Measurements from ENCODE around the gene XXYLT1.
"Not testable (repeated sequence)": the region's sequence is repeated elsewhere in the genome, so short reads cannot be mapped to it uniquely, and the experiment has no call there.

Gene XXYLT1

DNA sequence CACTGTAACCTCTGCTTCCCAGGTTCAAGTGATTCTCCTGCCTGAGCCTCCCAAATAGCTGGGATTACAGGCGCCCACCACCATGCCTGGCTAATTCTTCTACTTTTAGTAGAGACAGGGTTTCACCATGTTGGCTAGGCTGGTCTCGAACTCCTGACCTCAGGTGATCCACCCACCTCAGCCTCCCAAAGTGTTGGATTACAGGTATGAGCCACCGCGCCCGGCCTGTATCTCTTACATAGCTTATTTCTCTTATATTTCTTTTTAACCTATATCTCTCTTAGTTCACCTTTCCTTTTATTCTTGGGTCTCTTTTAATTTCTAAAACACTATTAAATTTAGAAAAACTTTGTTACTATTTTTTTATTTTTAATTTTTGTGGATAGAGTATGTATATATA, 42.1 kb downstream of the XXYLT1 start:
- DNase-seq (ENCODE audit: low read depth in 1 of 2, low spot score in 1 of 2) = not testable (repeated sequence)

DNA sequence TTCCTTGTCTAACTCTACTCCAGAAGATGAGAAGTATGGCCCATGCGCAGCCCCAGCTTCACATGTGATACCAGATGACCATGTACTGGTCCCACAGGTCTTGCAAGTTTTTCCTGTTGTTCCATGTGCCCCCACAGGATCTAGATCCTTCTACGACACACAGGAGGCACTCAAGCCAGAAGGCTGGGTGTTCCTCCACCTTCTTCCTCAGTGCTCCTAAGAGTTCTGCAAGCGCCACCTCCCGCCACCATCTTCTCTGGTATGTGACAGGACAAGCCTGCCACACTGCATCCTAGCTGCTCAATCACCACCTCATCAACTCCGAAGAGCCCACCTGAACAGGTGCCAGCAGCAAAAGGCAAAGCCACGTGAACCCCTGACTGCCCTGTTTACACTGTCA, 43.1 kb downstream of the XXYLT1 start:
- no peak for DNase-seq (ENCODE audit: low read depth in 1 of 2, low spot score in 1 of 2)

DNA sequence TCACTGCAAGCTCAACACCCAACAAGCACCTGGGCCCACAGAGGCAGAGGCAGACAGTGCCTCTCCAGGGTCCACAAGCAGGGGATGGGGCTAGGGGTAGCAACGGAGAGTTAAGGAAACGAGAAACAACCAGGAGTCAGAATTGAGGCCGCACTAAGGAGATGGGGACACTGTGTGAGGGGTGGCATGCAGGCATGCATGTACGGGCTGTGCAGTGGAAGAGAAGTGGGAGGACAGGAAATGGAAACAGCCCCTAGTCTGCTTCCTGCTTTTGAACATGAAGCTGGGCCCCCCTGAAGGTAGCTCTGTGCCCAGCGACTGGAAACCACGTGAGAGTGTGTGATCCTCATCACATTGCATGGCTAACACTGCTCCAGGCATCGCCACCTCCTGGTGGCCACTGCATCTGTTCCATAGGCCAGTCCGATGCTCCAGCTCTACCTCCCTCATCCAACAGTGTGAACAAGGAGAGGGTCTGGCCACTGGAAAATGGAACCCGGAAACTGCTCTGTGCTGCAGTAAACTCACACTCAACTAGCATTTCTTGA, 44.0 kb downstream of the XXYLT1 start:
- no peak for DNase-seq (ENCODE audit: low read depth in 1 of 2, low spot score in 1 of 2)

DNA sequence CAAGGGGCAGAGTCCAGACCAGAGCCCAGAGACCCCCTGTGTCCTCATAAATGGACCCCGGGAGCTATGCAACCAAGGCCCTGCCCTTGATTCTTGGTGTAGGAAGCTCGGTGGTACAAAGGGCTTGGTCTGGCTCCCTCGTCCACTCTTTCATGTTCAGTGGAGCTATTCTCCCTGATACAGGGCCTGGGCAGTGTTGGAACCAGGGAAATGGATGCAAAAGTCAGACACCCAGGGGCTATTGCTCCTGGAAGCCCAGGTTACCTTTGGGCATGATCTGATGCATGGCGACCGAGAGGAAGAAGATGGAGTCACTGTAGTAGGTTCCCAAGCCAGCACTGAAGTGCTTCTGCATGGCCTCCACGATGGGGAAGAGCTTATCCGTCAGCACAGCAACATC, 44.5 kb downstream of the XXYLT1 start:
- no peak for DNase-seq (ENCODE audit: low read depth in 1 of 2, low spot score in 1 of 2)

DNA sequence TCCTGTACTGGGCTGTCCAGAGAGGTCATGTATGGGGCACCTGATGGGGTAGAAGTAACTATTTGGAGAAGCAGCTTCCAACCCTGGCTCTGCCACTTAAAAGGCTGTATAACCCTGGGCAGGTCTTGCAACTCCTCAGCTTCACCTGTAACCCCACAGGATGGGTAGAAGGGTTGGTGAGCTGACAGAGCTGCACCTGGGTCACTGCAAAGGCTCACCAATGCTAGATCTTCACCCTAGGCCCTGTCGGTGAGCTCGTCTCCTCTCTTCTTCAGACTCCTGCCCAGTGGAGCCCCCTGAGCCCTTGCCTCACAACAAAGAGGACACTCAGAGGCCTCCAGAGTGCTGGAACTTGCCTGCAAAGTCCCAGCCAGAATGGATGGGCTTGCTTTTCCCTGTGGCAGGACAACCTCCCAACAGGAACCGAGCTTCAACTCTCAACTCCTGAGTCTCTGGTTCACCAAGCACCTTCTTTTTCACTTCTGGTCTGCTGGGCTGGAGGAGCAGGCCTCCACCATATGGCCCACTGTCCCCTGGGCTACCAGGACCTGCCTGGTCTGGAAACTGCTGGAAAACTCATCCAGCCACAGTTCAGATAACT, 45.9 kb downstream of the XXYLT1 start:
- DNase-seq (ENCODE audit: low read depth in 1 of 2, low spot score in 1 of 2) = no peak

DNA sequence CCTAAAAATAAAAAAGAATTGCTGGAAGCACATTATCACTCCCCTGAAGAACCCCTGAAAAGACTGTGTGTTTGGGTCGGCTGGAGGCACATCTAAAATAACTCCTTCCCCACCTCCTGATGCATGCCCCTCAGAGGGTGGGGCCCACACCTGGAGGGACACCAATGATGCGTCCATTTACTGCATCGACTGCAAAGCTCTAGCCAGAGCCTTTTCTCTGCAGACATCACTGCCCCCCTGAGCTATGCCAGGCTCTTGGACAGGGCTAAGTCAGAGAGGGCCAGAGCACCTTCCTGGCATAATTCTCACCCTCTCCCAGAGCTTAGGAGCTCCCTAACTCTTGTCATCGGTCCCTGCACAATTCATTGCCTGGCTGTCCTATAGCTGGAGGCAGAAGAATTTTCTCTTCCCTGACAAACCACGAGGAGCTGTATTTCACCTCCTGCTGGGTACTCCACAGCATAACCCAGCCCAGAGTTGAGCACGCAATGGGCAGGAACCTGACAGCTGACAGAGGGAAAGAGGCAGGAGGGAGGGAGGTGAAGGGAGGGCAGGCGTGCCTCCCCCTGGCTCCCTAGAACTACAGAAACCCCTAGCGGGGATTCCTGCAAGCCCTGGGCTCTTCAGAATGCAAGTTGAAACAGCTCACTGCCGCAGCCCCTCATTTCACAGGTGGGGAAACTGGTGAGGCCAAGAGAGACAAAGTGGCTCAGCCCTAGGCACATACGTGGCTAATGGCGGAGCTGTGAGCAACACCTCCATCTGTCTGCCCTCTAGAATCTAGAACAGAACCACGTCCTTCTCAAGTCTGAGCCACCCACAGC, 46.6 kb downstream of the XXYLT1 start:
- DNase-seq (ENCODE audit: low read depth in 1 of 2, low spot score in 1 of 2) = no peak

DNA sequence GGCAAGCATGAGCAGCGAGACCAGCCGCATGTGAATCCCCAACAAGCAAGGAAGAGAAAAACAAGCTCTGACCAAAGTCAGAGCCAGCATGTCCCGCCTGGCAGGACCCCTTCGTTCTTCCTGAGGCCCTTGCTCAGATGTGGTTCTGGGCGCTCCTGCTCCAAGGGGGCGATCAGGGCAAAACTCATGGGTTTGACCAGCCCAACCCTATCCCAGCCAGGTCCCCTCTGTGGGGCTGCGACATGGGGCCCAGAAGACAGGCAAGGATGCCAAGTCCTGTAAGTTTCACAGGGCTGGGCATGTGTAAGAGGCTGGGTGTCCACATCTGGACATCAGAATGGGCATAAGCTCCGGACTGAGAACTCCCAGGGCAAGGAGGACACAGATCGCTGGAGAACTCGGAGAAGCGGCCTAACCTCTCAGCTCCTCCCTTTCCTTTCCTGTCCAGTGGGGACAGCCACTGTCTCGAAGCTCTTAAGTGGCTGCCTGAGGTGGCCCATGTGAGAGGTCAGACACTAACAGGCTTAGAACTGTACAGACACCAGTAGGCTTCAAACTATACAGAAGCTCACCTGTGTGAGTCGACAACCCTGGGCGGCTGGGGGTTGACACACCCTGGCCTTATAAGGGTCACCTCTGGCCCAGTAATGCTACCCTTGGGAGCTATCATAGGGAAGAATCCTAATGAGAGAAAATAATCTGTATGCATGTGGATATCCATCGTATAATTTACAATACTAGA, 48.9 kb downstream of the XXYLT1 start:
- DNase-seq (ENCODE audit: low read depth in 1 of 2, low spot score in 1 of 2) = no peak

DNA sequence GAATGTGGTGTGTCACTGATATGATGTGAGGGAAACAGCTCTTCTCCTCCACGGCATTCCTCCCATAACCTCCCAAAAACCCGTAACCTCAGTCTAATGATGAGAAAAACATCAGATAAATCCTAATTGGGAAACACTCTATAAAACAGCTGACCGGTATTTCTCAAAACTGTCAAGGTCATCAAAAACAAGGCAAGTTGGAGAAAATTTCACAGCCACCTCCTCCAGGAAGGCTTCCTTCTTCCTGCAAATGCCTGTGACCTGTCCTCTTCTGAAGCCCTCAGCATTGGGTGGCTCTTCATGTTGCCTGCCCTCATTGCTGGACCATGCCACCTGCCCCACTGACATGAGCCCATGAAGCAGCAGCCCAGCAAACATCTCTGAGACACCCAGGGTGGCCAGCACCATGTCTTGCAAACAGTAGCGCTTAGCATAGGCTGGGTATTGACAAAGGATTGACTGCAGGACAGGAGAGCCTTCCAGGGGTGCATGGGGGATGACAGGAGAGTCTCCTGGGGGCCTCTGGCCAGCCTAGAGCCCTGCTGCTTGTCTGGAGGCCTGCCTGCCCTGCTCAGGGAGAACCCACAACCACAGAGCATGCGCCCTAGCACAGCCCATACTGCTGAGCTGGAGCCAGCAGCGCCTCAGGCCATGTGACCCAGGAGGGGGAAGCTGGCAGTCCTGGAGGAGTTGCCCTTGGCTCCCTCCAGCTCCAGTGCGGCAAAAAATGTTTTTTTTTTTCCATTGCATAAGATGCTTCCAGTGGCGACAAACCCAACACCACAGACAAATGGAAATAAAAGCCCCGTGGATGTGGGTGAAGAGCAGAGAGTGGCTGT, 49.7 kb downstream of the XXYLT1 start:
- no peak for DNase-seq (ENCODE audit: low read depth in 1 of 2, low spot score in 1 of 2)

DNA sequence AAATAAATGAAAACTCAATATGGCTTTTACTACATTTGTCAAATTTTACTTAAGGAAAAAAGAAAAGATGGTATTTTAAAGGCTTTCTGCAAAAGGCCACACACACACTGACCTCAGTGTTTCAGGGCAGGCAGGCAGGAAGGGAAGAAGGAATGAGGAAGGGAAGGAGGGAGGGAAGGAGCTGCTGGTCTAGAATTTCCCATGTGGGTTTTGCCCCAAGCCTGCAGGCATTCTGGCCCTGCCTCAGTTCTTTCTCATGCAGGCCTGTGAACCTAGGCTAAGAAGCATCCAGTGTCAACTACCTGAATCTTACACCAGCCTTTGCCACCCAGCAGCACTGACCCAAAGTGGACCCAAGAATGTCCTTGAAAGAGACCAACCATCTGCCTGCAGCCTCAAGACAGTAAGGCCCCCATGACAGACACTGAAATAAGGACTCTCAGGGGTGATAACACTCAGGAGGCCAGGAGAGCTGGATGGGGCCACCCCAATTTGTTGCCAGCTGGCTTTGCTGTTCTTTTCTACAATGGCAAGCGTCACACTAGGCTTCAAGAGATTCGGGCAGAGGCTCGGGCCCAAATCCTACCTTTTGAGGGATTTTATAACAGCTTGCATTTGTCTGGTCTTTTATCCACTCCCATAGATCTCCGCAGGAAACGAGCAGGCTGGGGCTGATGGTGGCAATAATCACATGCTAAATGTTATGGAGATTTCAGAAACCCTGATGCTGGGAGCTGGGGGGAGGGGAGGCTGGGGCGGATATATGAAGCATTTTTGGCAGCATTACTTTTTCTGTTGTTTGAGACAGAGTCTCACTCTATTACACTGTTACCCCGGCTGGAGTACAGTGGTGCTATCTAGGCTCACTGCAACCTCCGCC, 51.4 kb downstream of the XXYLT1 start:
- DNase-seq (ENCODE audit: low read depth in 1 of 2, low spot score in 1 of 2) = no peak

DNA sequence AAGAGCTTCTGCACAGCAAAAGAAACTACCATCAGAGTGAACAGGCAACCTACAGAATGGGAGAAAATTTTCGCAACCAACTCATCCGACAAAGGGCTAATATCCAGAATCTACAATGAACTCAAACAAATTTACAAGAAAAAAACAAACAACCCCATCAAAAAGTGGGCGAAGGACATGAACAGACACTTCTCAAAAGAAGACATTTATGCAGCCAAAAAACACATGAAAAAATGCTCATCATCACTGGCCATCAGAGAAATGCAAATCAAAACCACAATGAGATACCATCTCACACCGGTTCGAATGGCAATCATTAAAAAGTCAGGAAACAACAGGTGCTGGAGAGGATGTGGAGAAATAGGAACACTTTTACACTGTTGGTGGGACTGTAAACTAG, 52.6 kb downstream of the XXYLT1 start:
- not testable (repeated sequence) for DNase-seq (ENCODE audit: low read depth in 1 of 2, low spot score in 1 of 2)

DNA sequence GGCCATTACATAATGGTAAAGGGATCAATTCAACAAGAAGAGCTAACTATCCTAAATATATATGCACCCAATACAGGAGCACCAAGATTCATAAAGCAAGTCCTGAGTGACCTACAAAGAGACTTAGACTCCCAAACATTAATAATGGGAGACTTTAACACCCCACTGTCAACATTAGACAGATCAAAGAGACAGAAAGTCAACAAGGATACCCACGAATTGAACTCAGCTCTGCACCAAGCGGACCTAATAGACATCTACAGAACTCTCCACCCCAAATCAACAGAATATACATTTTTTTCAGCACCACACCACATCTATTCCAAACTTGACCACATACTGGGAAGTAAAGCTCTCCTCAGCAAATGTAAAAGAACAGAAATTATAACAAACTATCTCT, 55.4 kb downstream of the XXYLT1 start:
- DNase-seq (ENCODE audit: low read depth in 1 of 2, low spot score in 1 of 2) = not testable (repeated sequence)

DNA sequence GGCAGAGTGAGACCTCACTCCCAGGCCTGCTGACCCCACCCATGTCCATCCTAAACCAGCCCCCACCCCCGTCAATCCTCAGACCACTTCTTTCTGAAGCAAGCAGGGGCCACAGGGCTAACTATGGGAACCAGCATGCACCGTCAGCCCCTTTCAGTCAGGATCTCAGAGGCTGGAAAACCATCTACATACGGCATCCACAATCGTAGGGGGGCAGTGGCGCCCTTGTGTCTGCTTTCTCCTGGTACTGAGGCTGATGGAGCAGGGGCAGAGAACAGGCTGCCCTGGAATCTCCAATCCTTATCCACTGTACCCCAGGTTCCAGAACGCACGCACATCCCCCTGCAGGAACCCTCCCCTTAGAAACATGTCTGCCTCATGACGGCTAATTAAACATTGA, 56.6 kb downstream of the XXYLT1 start:
- DNase-seq (ENCODE audit: low read depth in 1 of 2, low spot score in 1 of 2) = no peak

DNA sequence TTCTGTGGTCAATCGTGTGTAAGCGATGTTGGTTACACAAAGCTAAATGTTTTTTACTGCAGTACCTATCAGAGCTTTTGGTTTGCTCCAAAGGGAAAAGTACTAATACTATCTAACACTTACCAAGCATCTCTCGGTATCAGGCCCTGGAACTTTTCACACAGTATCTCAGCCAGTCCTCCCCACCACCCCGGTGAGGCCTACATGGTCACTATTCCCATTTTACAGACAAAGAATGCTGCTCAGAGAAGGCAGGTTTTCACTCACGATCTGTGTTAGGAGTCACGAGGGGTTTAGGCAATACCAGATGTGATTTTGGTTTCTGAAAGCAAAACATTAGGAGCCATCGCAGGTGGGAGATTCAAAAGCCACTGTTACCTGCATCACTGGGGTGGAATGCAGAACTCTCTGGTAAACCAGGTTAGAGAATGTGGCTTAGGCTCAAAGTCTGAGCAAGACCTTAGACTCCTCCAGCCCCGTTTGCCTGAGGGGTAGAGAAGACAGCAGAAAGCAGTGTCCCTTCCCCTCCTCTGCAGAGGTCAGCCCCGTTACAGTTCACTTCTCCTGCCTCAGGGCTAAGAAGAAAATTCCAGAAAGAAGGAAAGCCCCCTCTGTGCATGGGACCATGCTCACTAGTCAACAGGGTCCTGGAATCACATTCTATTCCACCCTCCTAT, 57.2 kb downstream of the XXYLT1 start:
- DNase-seq (ENCODE audit: low read depth in 1 of 2, low spot score in 1 of 2) = no peak

DNA sequence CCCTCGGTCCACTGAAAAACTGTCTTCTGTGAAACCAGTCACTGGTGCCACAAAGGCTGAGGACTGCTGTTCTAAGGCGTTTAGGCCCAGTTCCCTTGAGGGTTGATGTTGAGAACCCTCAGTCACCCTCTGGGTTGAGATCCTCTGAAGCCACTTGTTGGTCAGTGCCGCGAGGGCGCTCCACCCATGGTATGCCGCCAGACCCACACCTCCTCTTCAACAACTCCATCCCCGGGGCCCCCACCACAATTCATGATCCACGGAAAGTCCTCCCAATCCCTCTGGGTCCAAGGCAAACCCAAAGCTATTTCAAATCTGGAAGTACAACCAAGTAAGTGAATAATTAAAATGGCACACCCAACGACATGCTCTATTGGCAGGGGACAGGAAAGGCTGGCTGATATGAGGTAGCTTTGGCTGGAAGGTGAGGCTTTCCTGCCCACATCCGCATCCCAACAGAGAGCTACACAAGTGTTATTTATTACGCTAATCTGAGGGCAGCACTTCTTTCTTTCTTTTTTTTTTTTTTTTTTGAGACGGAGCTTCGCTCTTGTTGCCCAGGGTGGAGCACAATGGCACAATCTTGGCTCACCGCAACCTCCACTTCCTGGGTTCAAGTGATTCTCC, 58.1 kb downstream of the XXYLT1 start:
- DNase-seq (ENCODE audit: low read depth in 1 of 2, low spot score in 1 of 2) = no peak

DNA sequence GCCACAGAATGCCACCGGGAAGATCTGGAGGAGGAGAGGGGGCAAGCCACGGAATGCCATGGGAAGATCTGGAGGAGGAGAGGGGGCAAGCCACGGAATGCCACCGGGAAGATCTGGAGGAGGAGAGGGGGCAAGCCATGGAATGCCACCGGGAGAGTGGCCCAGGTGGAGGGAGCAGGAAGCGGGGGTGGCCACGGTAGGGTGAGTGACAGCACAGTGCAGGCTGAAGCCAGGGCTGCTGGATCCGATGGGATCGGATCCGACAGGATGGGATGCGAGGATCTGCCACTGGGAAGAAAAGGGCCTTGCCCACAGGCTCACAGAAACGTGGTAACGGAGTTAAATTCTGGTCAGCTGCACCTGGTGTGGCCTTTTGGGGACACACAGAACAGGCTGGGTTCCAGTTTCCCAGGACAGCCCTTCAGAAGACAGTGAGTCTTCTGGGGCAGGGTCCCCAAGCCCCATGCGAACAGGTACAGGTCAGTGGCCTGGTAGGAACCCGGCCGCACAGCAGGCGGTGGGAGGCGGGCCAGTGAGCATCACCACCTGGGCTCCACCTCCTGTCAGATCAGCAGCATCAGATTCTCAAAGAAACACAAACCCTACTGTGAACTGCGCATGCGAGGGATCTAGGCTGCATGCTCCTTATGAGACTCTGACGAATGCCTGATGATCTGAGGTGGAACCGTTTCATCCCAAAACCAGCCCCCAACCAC, 58.8 kb downstream of the XXYLT1 start:
- no peak for DNase-seq (ENCODE audit: low read depth in 1 of 2, low spot score in 1 of 2)

DNA sequence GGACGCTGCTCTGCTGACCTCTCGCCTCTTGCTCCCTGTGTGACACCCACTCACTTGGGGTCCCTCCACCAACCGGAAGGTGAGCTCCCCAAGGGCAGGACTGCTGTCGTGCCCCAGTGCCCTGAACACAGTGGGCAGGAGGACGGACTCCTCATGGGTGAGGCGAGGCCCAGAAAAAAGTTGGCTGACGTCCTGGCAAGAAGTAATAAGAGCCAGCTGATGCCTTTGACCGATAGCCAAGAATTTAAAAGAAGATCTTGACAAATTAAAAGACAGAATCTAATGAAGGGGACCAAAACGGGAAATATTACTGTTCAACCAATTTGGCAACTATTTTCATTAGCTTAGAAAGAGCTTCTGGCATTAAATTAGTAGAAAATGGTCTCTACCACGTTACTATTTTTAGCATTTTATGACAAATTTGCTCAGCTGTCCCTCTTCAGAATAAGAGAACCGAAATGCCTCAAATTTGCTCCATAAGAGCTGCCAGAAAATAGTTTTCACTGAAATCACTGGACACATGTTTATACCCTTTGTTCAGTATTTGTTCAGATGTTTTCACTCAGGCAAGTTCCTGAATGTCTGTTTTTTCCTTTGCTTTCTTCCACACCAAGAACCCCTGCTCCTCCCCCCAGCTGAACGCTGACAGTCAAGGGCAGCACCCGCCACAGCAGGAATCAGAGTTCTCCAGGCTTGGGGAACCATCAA, 60.5 kb downstream of the XXYLT1 start:
- DNase-seq (ENCODE audit: low read depth in 1 of 2, low spot score in 1 of 2) = no peak

DNA sequence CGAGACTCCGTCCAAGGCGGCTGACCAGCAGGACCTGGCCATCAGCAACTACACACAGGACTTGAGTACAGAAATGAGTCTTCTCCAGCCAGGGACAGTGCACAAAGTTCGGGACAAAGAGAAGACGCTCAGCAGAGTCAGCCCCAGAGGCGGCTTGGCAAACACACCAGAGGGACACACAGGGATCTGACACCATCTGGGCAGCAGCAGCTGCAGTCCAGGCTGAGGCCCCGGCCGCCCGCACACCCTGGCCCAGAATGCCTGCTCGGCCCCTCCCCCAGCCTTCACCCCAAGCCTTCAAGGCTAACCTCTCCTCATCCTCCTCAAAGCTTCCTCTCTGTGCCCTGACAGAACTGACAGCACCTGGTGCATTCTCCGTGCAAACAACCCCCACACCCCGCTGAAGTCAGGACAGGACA, 61.1 kb downstream of the XXYLT1 start:
- DNase-seq (ENCODE audit: low read depth in 1 of 2, low spot score in 1 of 2) = no peak

Measured in stimulated activated CD4-positive, alpha-beta T cell treated with anti-CD3 and anti-CD28 coated beads, Interleukin-15, amount 100 ng/mL, for 1 hour (primary cell).